Measurements from ENCODE around the gene FAU. TPM values are rescaled to one million over a fixed set of nuclear protein-coding genes. Genes with fewer than 3 reads are reported as not detected.

FAU gene
- total and polyA plus RNA-seq, 9 of the 15 experiments (the other 6 are each of a cell fraction or from before 2014, with no cell fraction given): 433 to 1,827 (median 942) TPM

DNA sequence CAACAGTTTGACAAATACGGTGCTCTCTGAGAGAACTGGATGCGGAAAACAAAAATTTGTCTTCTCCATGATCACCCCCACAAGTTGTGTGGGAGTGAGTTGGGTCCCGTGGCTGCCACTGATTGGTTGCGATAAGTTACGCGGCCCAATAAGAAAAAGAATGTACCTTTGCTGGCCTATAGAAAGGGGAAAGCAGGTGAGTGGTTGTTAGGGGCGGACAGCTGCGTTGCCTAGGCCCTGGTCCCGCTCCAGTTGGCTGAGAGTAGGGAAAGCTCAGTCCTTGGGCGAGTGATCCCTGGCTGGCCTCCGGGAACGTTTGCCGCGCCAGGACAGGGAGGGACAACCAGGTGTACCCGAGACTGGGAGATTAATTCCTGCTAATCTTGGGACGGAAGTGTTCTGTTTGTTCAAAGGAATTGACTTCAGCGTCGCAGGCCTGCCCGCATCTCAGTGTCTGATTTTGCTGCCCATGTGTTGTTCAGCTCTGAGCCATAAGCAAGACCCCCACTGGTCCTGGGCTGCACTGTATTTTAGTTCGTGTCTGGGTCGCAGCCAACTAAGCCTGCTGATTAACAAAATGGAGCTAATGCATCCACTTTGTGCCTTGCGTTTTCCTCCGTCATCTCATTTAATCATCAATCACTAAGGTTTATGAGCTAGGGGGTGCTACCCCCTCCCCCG lies 13.2 kb upstream of the FAU start (continued):
- TF ChIP-seq MAFK (IDR thresholded peaks at IDR 0.05; ENCODE audit: low read length): no peak
- no peak for TF ChIP-seq XRCC3 (IDR thresholded peaks at IDR 0.05)
- TF ChIP-seq BRD4 (IDR thresholded peaks at IDR 0.05): no peak
- 0 out of 2 replicates have a peak, but pooled peaks have one; percentile 1 for TF ChIP-seq KAT7 (CRISPR knock-in tag; IDR thresholded peaks at IDR 0.05; ENCODE audit: borderline replicate concordance)
- TF ChIP-seq NR3C1 (CRISPR knock-in tag; IDR thresholded peaks at IDR 0.05): no peak
- no peak for TF ChIP-seq SPI1 (IDR thresholded peaks at IDR 0.05; ENCODE audit: borderline replicate concordance, low read depth, low read length)
- no peak for TF ChIP-seq ZNF407 (IDR thresholded peaks at IDR 0.05; ENCODE audit: low read depth)
- TF ChIP-seq KHSRP (IDR thresholded peaks at IDR 0.05): no peak
- no peak for TF ChIP-seq HLTF (IDR thresholded peaks at IDR 0.05)
- TF ChIP-seq, protein P1, sequence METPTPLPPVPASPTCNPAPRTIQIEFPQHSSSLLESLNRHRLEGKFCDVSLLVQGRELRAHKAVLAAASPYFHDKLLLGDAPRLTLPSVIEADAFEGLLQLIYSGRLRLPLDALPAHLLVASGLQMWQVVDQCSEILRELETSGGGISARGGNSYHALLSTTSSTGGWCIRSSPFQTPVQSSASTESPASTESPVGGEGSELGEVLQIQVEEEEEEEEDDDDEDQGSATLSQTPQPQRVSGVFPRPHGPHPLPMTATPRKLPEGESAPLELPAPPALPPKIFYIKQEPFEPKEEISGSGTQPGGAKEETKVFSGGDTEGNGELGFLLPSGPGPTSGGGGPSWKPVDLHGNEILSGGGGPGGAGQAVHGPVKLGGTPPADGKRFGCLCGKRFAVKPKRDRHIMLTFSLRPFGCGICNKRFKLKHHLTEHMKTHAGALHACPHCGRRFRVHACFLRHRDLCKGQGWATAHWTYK (CRISPR knock-in tag; IDR thresholded peaks at IDR 0.05): 0 out of 2 replicates have a peak, but pooled peaks have one; percentile 87
- no peak for TF ChIP-seq ZFP1 (CRISPR knock-in tag; IDR thresholded peaks at IDR 0.05)
- TF ChIP-seq, protein P2, sequence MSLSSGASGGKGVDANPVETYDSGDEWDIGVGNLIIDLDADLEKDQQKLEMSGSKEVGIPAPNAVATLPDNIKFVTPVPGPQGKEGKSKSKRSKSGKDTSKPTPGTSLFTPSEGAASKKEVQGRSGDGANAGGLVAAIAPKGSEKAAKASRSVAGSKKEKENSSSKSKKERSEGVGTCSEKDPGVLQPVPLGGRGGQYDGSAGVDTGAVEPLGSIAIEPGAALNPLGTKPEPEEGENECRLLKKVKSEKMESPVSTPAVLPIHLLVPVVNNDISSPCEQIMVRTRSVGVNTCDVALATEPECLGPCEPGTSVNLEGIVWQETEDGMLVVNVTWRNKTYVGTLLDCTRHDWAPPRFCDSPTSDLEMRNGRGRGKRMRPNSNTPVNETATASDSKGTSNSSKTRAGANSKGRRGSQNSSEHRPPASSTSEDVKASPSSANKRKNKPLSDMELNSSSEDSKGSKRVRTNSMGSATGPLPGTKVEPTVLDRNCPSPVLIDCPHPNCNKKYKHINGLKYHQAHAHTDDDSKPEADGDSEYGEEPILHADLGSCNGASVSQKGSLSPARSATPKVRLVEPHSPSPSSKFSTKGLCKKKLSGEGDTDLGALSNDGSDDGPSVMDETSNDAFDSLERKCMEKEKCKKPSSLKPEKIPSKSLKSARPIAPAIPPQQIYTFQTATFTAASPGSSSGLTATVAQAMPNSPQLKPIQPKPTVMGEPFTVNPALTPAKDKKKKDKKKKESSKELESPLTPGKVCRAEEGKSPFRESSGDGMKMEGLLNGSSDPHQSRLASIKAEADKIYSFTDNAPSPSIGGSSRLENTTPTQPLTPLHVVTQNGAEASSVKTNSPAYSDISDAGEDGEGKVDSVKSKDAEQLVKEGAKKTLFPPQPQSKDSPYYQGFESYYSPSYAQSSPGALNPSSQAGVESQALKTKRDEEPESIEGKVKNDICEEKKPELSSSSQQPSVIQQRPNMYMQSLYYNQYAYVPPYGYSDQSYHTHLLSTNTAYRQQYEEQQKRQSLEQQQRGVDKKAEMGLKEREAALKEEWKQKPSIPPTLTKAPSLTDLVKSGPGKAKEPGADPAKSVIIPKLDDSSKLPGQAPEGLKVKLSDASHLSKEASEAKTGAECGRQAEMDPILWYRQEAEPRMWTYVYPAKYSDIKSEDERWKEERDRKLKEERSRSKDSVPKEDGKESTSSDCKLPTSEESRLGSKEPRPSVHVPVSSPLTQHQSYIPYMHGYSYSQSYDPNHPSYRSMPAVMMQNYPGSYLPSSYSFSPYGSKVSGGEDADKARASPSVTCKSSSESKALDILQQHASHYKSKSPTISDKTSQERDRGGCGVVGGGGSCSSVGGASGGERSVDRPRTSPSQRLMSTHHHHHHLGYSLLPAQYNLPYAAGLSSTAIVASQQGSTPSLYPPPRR (CRISPR knock-in tag; IDR thresholded peaks at IDR 0.05; ENCODE audit: borderline replicate concordance): 0 out of 2 replicates have a peak, but pooled peaks have one; percentile 13
- no peak for TF ChIP-seq ZNF134 (CRISPR knock-in tag; conservative IDR thresholded peaks at IDR 0.05)
- TF ChIP-seq STAG1 (CRISPR knock-in tag; IDR thresholded peaks at IDR 0.05; ENCODE audit: borderline replicate concordance): no peak
